BLaER1 treated with 17β-estradiol and CSF1 and Interleukin-3, amounts not matched to agents 10 nM and 100 nM (cell line): ENCODE measurements around the gene UGGT2.
"Not testable (repeated sequence)": the region's sequence is repeated elsewhere in the genome, so short reads cannot be mapped to it uniquely, and the experiment has no call there.

Experiments
- H3K27ac ChIP-seq, 11 experiments: shearing (Covaris generic); formaldehyde crosslinking; 2 replicates each; pipeline ENCODE4 v1.8.1; 2022
- H3K27me3 ChIP-seq, 11 experiments: shearing (Covaris generic); formaldehyde crosslinking; 2 replicates each; pipeline ENCODE4 v1.8.1; 2022
- H3K36me3 ChIP-seq, 11 experiments: shearing (Covaris generic); formaldehyde crosslinking; 2 replicates each; pipeline ENCODE4 v1.8.1; 2022
- H3K4me1 ChIP-seq, 10 experiments: shearing (Covaris generic); formaldehyde crosslinking; 2 replicates each; pipeline ENCODE4 v1.8.1; 2022
- H3K4me2 ChIP-seq, 11 experiments: shearing (Covaris generic); formaldehyde crosslinking; 2 replicates each; pipeline ENCODE4 v1.8.1; 2022
- H3K4me3 ChIP-seq, 10 experiments: shearing (Covaris generic); formaldehyde crosslinking; 2 replicates each; pipeline ENCODE4 v1.8.1; 2022
- H3K9ac ChIP-seq, 11 experiments: shearing (Covaris generic); formaldehyde crosslinking; 2 replicates each; pipeline ENCODE4 v1.8.1; 2022
- H3K9me3 ChIP-seq, 11 experiments: shearing (Covaris generic); formaldehyde crosslinking; replicated peaks in 1 of 11; 2 replicates each; pipeline ENCODE4 v1.8.1; 2022
- H4K20me1 ChIP-seq, 11 experiments: shearing (Covaris generic); formaldehyde crosslinking; 2 replicates each; pipeline ENCODE4 v1.8.1; 2022
- Cebpa-rat ChIP-seq, 11 experiments: shearing (Covaris generic); IDR thresholded peaks; 2 replicates each; pipeline ENCODE4 v1.8.1; 2022

Gene UGGT2

DNA sequence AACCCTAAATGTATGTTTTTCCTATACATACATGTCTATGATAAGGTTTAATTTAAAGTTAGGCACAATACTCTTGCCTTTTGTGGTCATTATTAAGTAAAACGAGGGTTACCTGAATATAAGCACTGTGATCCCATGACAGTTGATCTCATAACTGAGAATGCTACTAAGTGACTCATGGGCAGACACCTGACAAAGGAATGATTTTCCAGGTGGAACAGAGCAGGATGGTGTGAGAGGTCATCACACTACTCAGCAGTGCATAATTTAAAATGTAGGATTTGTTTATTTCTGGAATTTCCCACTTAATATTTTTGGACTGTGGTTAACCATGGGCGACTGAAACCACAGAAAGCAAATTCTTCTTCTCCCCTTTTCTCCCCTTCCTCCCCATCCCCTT lies 178.9 kb downstream of the UGGT2 start:
- no peaks in the 10 kb centered on the region for H3K27me3 ChIP-seq
- H3K36me3 ChIP-seq = no peaks in the 10 kb centered on the region
- no peak overlapping the region for H3K27ac ChIP-seq
- peaks cover 0 to 8% (median 3%) of the 10 kb centered on the region in 10 experiments; a peak in 6 of 20 replicates for H3K4me1 ChIP-seq
- H3K4me2 ChIP-seq = peak overlapping the region in 5 of 11 experiments; percentile 4 to 21 (median 10); a peak in 5 of 22 replicates
- TF ChIP-seq Cebpa-rat (IDR thresholded peaks at IDR 0.05) = no peak
- no peaks in the 10 kb centered on the region for H4K20me1 ChIP-seq
- peaks cover 0 to 5% (median 0%) of the 10 kb centered on the region in 11 experiments; a peak in 1 of 22 replicates for H3K9me3 ChIP-seq
- no peak overlapping the region for H3K4me3 ChIP-seq
- H3K9ac ChIP-seq = no peak overlapping the region

DNA sequence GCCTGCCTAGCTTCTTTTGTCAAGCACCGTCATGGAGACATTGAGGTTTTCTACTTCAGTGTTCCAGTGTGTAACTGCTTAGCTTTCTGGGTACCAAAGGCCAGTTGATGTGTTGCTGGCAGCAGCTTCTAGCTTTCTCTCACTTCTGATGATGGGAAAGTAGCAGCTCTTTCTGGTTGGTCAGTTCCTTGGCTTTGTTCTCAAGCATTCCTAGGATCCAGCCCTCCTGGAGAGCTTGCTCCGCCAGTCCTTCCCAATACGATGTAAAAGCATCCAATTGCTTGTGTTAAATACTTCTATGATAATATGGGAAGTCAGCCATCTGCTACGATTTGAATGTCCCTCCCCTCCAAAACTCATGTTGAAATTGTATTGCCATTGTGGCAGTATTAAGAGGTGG lies 182.8 kb downstream of the UGGT2 start:
- no peak overlapping the region for H3K9ac ChIP-seq
- no peak overlapping the region for H3K4me2 ChIP-seq
- H3K27ac ChIP-seq = no peak overlapping the region
- H3K4me3 ChIP-seq = no peak overlapping the region
- no peak for TF ChIP-seq Cebpa-rat (IDR thresholded peaks at IDR 0.05)
- no peaks in the 10 kb centered on the region for H3K27me3 ChIP-seq
- no peaks in the 10 kb centered on the region for H3K36me3 ChIP-seq
- H3K4me1 ChIP-seq = peaks cover 0 to 8% (median 3%) of the 10 kb centered on the region in 10 experiments; a peak in 6 of 20 replicates
- peaks cover 0 to 5% (median 0%) of the 10 kb centered on the region in 11 experiments; a peak in 1 of 22 replicates for H3K9me3 ChIP-seq
- H4K20me1 ChIP-seq = no peaks in the 10 kb centered on the region

DNA sequence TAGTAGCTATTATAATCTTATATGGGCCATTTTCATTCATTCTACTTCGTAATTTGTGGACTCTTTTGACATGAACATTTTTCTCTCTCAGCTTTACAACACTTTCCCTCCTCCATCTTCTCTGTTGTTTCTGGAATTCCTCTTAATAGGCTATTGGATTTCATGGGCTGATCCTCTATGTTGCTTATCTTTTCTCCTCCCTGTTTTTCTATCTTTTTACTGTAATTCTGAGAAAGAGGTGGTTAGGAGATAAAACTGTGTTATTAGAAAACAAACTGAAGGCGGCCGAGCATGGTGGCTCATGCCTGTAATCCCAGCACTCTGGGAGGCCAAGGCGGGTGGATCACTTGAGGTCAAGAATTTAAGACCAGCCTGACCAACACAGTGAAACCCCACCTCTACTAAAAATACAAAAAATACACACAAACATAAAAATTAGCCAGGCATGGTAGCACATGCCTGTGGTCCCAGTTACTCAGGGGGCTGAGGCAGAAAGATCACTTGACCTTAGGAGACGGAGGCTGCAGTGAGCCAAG lies 188.1 kb downstream of the UGGT2 start:
- Histone ChIP-seq H3K9ac (no peak overlapping the region), H3K36me3 (no peaks in the 10 kb centered on the region), H3K4me3 (no peak overlapping the region), H3K4me2 (no peak overlapping the region), H3K27me3 (no peaks in the 10 kb centered on the region), H4K20me1 (no peaks in the 10 kb centered on the region), H3K27ac (no peak overlapping the region), H3K9me3 (no peaks in the 10 kb centered on the region), H3K4me1 (no peaks in the 10 kb centered on the region; a peak in 1 of 20 replicates)
- no peak for TF ChIP-seq Cebpa-rat (IDR thresholded peaks at IDR 0.05)

DNA sequence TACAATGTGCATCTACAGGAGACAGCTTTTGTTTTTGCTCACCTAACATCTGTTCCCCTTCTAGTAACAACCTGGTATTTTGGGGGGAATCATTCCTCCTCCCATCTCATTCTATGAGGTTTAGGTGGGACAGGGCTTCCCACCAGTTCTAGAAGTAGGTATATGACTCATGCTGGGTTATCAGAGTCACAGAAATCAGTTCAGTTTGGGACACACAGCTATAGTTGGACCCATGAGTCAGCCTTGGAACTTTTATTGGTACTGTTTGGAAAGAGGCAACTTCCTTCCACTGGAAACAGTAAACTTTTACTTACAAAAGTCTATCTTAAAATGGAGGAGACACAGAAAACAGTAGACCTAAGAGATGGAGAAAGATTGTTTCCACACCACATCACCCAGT lies 190.8 kb downstream of the UGGT2 start:
- TF ChIP-seq Cebpa-rat (IDR thresholded peaks at IDR 0.05) = no peak
- H3K36me3 ChIP-seq = no peaks in the 10 kb centered on the region
- peaks cover 0 to 20% (median 12%) of the 10 kb centered on the region in 10 experiments; a peak in 15 of 20 replicates for H3K4me1 ChIP-seq
- H4K20me1 ChIP-seq = no peaks in the 10 kb centered on the region
- no peak overlapping the region for H3K4me2 ChIP-seq
- H3K9me3 ChIP-seq = no peaks in the 10 kb centered on the region
- H3K27ac ChIP-seq = no peak overlapping the region
- H3K9ac ChIP-seq = no peak overlapping the region
- no peaks in the 10 kb centered on the region for H3K27me3 ChIP-seq
- H3K4me3 ChIP-seq = no peak overlapping the region

DNA sequence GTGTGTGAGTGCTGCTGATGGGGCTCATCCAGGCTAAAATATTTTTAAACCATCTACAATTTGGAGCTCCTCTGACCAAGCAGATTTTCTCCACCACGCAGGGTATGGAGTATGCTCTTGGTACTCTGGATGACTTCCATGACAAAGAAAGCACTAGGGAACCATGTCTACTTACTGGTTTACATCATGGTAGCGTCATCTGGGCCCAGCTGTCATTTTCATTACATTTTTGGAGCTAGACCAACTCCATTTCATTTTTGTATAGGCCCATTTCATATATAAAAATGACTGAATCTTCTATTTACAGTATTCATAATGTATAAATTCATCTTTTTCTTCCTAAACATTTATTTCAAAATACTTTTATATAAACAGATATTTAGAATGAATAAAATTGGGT lies 191.9 kb downstream of the UGGT2 start:
- Histone ChIP-seq H3K9ac (no peak overlapping the region), H3K4me3 (no peak overlapping the region), H3K27ac (no peak overlapping the region), H3K27me3 (no peaks in the 10 kb centered on the region), H3K4me1 (peaks cover 0 to 20% (median 12%) of the 10 kb centered on the region in 10 experiments; a peak in 15 of 20 replicates), H4K20me1 (no peaks in the 10 kb centered on the region), H3K4me2 (no peak overlapping the region), H3K9me3 (no peaks in the 10 kb centered on the region), H3K36me3 (no peaks in the 10 kb centered on the region)
- no peak for TF ChIP-seq Cebpa-rat (IDR thresholded peaks at IDR 0.05)

DNA sequence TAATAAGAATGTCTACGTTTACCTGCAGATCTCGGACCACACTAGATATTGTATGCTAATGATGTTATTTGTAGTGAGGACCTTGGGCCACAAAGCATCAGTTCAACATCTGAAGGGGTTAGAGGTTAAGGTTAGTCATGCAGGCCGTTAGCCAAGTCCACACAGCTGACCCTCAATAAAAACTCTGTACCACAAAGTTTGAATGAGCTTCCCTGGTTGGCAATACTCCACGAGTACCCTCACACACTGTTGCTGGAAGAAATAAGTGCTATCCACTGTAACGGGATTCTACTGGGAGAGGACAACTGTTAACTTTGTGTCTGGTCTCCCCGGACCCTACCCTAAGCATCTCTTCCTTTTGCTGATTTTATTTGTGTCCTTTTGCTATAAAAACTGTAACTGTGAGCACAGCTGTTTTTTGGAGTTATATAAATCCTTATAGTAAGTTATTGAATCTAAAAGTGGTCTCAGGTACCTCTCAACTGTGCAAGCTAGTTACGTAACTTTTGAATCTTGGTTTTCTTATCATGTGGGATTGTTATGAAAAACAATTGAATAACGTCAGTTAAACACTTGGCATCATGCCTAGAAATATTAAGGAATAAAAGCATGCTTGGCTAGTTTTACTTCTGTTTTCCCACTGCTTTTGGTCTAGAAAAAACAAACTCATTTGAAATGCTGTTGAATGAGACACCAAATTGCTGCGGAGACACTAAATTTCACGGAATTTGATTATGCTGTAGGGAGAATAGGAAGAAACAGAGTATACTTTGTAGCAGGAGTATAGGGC lies 194.7 kb downstream of the UGGT2 start:
- H3K9ac ChIP-seq = peak overlapping the region in 1 of 11 experiments; percentile 30; a peak in 1 of 22 replicates
- H3K27me3 ChIP-seq = no peaks in the 10 kb centered on the region
- peak overlapping the region in 9 of 11 experiments; percentile 6 to 76 (median 36); a peak in 14 of 22 replicates for H3K4me2 ChIP-seq
- peak overlapping the region in 7 of 11 experiments; percentile 28 to 60 (median 35); a peak in 12 of 22 replicates for H3K27ac ChIP-seq
- H3K36me3 ChIP-seq = no peaks in the 10 kb centered on the region
- TF ChIP-seq Cebpa-rat (IDR thresholded peaks at IDR 0.05) = 0 out of 22 replicates have a peak, but pooled peaks of 2 of the 11 experiments have one; percentile 24 to 33
- H4K20me1 ChIP-seq = no peaks in the 10 kb centered on the region
- no peak overlapping the region for H3K4me3 ChIP-seq
- H3K9me3 ChIP-seq = no peaks in the 10 kb centered on the region
- peaks cover 0 to 20% (median 12%) of the 10 kb centered on the region in 10 experiments; a peak in 15 of 20 replicates for H3K4me1 ChIP-seq

DNA sequence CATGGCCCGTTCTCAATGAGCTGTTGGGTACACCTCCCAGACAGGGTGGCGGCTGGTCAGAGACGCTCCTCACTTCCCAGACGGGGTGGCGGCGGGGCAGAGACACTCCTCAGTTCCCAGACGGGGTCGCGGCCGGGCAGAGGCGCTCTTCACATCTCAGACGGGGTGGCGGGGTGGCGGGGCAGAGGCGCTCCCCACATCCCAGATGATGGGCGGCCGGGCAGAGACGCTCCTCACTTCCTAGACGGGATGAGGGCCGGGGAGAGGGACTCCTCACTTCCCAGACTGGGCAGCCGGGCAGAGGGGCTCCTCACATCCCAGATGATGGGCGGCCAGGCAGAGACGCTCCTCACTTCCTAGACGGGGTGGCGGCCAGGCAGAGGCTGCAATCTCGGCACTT lies 207.5 kb downstream of the UGGT2 start:
- not testable (repeated sequence) for H3K27me3 ChIP-seq, H3K4me1 ChIP-seq, H4K20me1 ChIP-seq, H3K4me3 ChIP-seq, H3K36me3 ChIP-seq, H3K4me2 ChIP-seq, H3K27ac ChIP-seq, H3K9ac ChIP-seq
- peaks cover 11 to 22% (median 15%) of the 10 kb centered on the region in 11 experiments; a peak in 20 of 22 replicates for H3K9me3 ChIP-seq

DNA sequence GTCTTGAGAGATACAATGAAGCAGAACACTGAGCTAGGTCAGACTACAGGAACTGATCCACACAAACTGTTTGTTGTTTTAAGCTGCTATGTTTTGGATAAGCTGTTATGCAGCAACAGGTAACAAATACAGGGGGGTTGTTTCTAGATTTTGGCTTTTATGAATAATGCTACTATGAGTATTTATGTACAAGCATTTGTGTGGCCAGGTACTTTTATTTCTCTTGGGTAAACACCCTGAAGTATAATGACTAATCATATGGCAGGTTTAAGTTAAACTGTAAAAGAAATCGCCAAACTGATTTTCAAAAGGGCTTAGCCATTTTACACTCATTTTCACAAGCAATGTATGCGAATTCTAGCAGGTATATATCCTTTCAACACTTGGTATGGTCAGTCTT lies 210.3 kb downstream of the UGGT2 start:
- no peak for TF ChIP-seq Cebpa-rat (IDR thresholded peaks at IDR 0.05)
- Histone ChIP-seq H3K27me3 (no peaks in the 10 kb centered on the region), H3K9ac (no peak overlapping the region), H3K36me3 (no peaks in the 10 kb centered on the region), H3K27ac (no peak overlapping the region), H3K4me3 (no peak overlapping the region), H3K4me2 (no peak overlapping the region), H3K4me1 (no peaks in the 10 kb centered on the region), H3K9me3 (peaks cover 3 to 23% (median 11%) of the 10 kb centered on the region in 11 experiments; a peak in 14 of 22 replicates), H4K20me1 (no peaks in the 10 kb centered on the region)

DNA sequence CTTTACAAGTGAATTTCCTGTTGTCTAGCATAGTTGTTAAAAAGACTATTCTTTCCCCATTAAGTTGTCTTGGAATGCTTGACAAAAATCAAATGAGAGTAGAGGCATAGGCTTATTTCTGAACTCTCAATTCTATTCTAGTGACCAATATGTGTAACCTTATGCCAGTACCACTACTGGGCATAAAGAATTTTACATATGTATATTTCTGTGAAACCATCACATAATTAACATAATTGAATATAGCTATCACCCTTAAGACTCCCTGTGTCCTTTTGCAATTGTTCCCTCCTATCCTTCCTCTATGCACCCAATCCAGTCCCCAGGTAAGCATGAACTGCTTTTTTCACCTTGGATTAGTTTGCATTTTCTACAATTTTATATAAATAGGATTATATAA lies 211.3 kb downstream of the UGGT2 start:
- Histone ChIP-seq H3K9me3 (peaks cover 3 to 29% (median 14%) of the 10 kb centered on the region in 11 experiments; a peak in 15 of 22 replicates), H3K36me3 (no peaks in the 10 kb centered on the region), H4K20me1 (no peaks in the 10 kb centered on the region), H3K27ac (no peak overlapping the region), H3K4me3 (no peak overlapping the region), H3K9ac (no peak overlapping the region), H3K27me3 (no peaks in the 10 kb centered on the region), H3K4me2 (no peak overlapping the region), H3K4me1 (no peaks in the 10 kb centered on the region)
- TF ChIP-seq Cebpa-rat (IDR thresholded peaks at IDR 0.05) = no peak
